Natural killer cell (primary cell): ENCODE data around the gene NEK4. TPM values are rescaled to one million over a fixed set of nuclear protein-coding genes. Genes with fewer than 3 reads are reported as not detected.

Experiments
- ATAC-seq, 3 donors: fragments of 150-1000 bp in 2 of 3; fragments of 200-7000 bp in 1 of 3; cut with Tn5 transposase; 1 replicate in 1 of 3; 2 replicates in 2 of 3; pipeline ENCODE4 v1.10.0; 2021; ENCODE audit warnings: mild to moderate bottlenecking in 2 of 3, moderate library complexity in 2 of 3
- DNase-seq, 2 donors: peaks; one replicate each; pipeline versions ENCODE4 v3.0.0 to v3.0.0-alpha.2; 2013 to 2021; ENCODE audit warnings: mixed read lengths in 1 of 2
- H3K27ac ChIP-seq: one replicate; pipeline ENCODE4 v1.5.1; 2013; ENCODE audit warnings: mild to moderate bottlenecking, low read length
- H3K27me3 ChIP-seq: one replicate; pipeline ENCODE4 v1.6.1; 2013; ENCODE audit warnings: low read length; ENCODE audit not compliant: control insufficient read depth, insufficient read depth
- H3K36me3 ChIP-seq: one replicate; pipeline ENCODE4 v1.6.1; 2013; ENCODE audit warnings: low read length; ENCODE audit not compliant: control insufficient read depth, insufficient read depth
- H3K4me1 ChIP-seq: one replicate; pipeline ENCODE4 v1.6.1; 2013; ENCODE audit warnings: low read length; ENCODE audit not compliant: control insufficient read depth, insufficient read depth
- H3K4me3 ChIP-seq: one replicate; pipeline ENCODE4 v1.5.1; 2013; ENCODE audit warnings: low read length
- H3K9me3 ChIP-seq: one replicate; pipeline ENCODE4 v1.6.1; 2013; ENCODE audit warnings: low read length; ENCODE audit not compliant: control insufficient read depth, insufficient read depth
- H3K27ac Mint-ChIP-seq, 2 donors: one replicate each; pipeline ENCODE4 v1.8.0; 2022; ENCODE audit warnings: mild to moderate bottlenecking in 2 of 2, mixed read lengths in 2 of 2, moderate library complexity in 1 of 2
- H3K27me3 Mint-ChIP-seq, 2 donors: one replicate each; pipeline ENCODE4 v1.8.0; 2022; ENCODE audit warnings: low read depth in 2 of 2, mixed read lengths in 2 of 2
- H3K36me3 Mint-ChIP-seq: one replicate; pipeline ENCODE4 v1.8.0; 2022; ENCODE audit warnings: mixed read lengths
- H3K4me1 Mint-ChIP-seq, 2 donors: one replicate each; pipeline ENCODE4 v1.8.0; 2022; ENCODE audit warnings: mixed read lengths in 2 of 2
- H3K4me3 Mint-ChIP-seq: one replicate; pipeline ENCODE4 v1.8.0; 2022; ENCODE audit warnings: mild to moderate bottlenecking, moderate library complexity, mixed read lengths
- H3K9me3 Mint-ChIP-seq, 2 donors: one replicate each; pipeline ENCODE4 v1.8.0; 2022; ENCODE audit warnings: mixed read lengths in 2 of 2
- WGBS: methylation state at CpG from one replicate; pipeline ENCODE4 v1.1.7; 2013; ENCODE audit warnings: missing lambda C conversion rate; ENCODE audit not compliant: insufficient coverage; 5-methylcytosine and 5-hydroxymethylcytosine counted together
- intact Hi-C: fragments of 100-400 bp; cut with micrococcal nuclease; formaldehyde crosslinking; loops from one replicate; pipeline ENCODE4 v1.14.2; 2022
- total RNA-seq, 4 donors: library from RNA; stranded (reverse); fragments of 120-200 nt in 1 of 4; gene quantifications; one replicate each; pipeline versions ENCODE4 v1.2.3 to v1.2.4, GENCODE V29; 2013 to 2022
- TF ChIP-seq, protein P1 (sequence below): fragments of 200-600 bp; IDR thresholded peaks from one replicate; pipeline ENCODE4 v1.8.0; 2022; ENCODE audit warnings: antibody characterized with exemption

The NEK4 gene
- total RNA-seq, 3 donors from 2014 or later (not counting 1 experiment from before 2014, with no cell fraction given): 13.8 to 19.5 (median 15.5) TPM

DNA sequence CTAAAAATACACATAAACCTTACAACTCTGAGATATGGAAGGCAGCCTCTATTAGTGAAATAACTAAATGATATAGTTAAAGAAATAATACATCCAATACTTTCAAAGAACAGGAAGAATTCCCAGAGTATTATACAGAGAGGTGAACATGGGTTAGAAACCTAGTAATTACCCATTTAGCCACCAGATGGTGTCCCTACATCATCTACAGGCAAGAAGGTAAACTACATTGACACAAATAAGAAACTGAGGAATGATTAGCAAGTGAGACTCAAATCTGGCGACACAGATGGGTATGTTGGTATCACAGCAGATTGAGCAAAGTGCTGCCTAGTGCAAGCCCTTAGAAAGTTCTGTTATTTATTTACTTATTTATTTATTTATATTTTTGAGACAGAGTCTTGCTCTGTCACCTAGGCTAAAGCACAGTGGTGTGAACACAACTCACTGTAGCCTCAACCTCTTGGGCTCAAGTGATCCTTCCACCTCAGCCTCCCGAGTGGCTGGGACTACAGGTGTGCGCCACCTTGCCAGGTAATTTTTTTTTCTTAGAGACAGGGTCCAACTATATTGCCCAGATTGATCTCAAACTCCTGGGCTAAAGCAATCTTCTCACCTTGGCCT is 28.2 kb downstream of the NEK4 start:
- Mint-ChIP-seq H3K4me3 (no peak overlapping the region), H3K27me3 (no peaks in the 10 kb centered on the region), H3K4me1 (no peaks in the 10 kb centered on the region), H3K27ac (no peak overlapping the region), H3K36me3 (peaks cover 33% of the 10 kb centered on the region), H3K9me3 (no peaks in the 10 kb centered on the region)
- 95% methylated on average over 3 of the region's 3 CpGs for WGBS
- TF ChIP-seq, protein P1, sequence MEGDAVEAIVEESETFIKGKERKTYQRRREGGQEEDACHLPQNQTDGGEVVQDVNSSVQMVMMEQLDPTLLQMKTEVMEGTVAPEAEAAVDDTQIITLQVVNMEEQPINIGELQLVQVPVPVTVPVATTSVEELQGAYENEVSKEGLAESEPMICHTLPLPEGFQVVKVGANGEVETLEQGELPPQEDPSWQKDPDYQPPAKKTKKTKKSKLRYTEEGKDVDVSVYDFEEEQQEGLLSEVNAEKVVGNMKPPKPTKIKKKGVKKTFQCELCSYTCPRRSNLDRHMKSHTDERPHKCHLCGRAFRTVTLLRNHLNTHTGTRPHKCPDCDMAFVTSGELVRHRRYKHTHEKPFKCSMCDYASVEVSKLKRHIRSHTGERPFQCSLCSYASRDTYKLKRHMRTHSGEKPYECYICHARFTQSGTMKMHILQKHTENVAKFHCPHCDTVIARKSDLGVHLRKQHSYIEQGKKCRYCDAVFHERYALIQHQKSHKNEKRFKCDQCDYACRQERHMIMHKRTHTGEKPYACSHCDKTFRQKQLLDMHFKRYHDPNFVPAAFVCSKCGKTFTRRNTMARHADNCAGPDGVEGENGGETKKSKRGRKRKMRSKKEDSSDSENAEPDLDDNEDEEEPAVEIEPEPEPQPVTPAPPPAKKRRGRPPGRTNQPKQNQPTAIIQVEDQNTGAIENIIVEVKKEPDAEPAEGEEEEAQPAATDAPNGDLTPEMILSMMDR: peak; percentile 49
- ATAC-seq: peak in 1 of 3 donors; percentile 52
- Histone ChIP-seq H3K4me1 (no peaks in the 10 kb centered on the region), H3K27ac (no peak overlapping the region), H3K36me3 (peaks cover 54% of the 10 kb centered on the region), H3K4me3 (no peak overlapping the region), H3K9me3 (no peaks in the 10 kb centered on the region), H3K27me3 (no peaks in the 10 kb centered on the region)
- DNase-seq: peak in 1 of 2 donors; percentile 62
- intact Hi-C loops: loop anchor here (1.0 kb wide), 2 partner anchors 192 to 330 kb away; no protein-coding TSS in a partner anchor

DNA sequence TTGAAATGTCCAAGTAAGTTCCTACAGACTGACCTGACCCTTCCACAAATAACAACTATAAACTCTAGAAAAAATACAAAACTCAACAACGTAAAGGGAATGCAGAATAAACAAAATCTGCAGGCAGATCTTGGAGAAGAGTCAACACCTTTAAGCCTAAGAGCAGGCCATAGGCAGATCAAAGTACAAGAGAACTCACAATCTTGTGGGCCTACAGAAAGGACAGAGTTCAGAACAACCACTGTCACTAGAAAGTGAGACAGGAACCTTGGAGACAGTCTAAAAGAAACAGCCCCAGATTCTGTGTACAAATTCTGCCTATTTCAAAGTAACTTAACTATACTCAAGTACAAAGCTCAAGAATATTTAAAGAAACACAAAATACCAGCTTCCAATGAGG is 31.0 kb downstream of the NEK4 start:
- Histone ChIP-seq H3K9me3 (no peaks in the 10 kb centered on the region), H3K36me3 (peaks cover 50% of the 10 kb centered on the region), H3K27ac (no peak overlapping the region), H3K4me1 (no peaks in the 10 kb centered on the region), H3K27me3 (no peaks in the 10 kb centered on the region), H3K4me3 (no peak overlapping the region)
- WGBS: 89% methylated on average over 1 of the region's 1 CpG
- Mint-ChIP-seq H3K36me3 (peaks cover 27% of the 10 kb centered on the region), H3K9me3 (no peaks in the 10 kb centered on the region), H3K27me3 (no peaks in the 10 kb centered on the region), H3K27ac (no peak overlapping the region), H3K4me1 (no peaks in the 10 kb centered on the region), H3K4me3 (no peak overlapping the region)
- intact Hi-C loops: no loop called here
- DNase-seq: no peak
- TF ChIP-seq, protein P1: no peak
- ATAC-seq: no peak

DNA sequence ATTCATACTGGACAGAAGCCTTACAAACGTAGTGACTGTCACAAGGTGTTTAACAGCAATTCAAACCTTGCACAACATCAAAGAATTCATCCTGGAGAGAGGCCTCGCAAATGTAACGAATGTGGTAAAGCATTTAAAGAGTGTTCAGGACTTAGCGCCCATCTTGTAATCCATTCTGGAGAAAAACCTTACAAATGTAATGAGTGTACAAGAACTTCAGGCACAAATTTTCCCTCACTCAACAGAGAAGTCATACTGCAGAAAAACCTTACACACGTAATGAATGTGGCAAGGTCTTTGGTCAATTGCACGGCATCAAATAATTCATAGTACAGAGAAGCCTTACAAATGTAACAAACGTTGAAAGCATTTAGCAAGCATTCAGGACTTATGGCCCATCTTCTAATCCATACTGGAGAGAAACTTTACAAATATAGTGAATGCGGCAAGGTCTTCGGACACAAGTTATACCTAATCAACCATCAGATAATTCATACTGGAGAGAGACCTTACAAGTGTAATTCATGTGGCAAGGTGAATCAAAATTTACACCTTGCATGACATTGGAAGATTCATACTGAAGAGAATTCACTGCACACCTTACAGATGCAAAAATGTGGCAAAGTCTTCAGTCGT is 37.4 kb downstream of the NEK4 start:
- peaks cover 8% of the 10 kb centered on the region for H3K9me3 ChIP-seq
- Mint-ChIP-seq H3K4me3 (no peak overlapping the region), H3K27ac (no peak overlapping the region), H3K9me3 (peaks cover 0 to 3% of the 10 kb centered on the region in 2 donors), H3K4me1 (no peaks in the 10 kb centered on the region), H3K36me3 (peaks cover 36% of the 10 kb centered on the region), H3K27me3 (no peaks in the 10 kb centered on the region)
- 88% methylated on average over 7 of the region's 10 CpGs for WGBS
- DNase-seq: no peak
- no peak overlapping the region for H3K4me3 ChIP-seq
- no peak overlapping the region for H3K27ac ChIP-seq
- H3K27me3 ChIP-seq: no peaks in the 10 kb centered on the region
- intact Hi-C loops: no loop called here
- peaks cover 36% of the 10 kb centered on the region for H3K36me3 ChIP-seq
- TF ChIP-seq, protein P1: no peak
- no peaks in the 10 kb centered on the region for H3K4me1 ChIP-seq
- ATAC-seq: no peak
